ENCODE measurements around the gene CLIC2.
"Not testable (repeated sequence)": the region's sequence is repeated elsewhere in the genome, so short reads cannot be mapped to it uniquely, and the experiment has no call there.

The CLIC2 gene

DNA sequence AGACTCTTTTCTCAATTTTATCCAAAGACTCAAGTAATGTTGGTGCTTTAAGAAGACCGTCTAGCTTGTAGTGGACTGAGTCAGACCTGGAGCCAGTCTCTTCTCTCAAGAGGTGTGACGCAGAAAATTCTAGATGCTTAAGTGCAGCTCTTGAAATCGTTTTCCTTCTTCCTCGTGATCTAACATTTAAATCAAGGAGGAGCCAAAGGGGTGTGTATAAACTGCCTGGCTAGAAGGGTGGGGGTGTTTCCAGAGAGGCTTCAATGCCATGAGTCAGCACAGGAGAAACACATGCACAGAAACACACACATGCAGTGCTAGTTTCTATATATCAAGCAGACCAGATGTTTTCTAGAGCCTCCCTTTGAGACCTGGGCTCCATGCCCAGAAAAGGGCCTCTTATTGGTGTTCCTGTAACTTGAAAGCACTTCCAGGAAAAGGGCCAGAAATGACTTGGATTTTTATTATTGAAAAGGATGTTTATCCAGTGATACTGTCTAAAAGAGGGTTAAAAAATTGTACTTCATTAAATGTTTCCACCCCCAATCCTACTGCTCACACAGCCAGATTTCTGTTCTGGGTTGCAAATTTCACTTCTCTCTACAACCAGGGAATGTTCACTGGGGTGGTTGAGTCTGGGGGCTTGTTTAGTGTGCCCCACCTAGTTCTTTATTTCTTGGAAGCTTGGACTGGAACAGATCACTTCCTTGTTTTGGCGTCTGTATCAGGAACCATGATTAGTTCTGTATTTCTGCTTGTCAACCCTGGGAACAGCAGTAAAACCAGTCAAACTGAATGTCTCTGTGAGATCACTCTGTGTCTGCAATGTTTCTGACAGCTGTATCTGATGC lies at the start of gene CLIC2:
TSS of gene CLIC2 (minus strand) at position 129 of the 851 bp plus-strand sequence. CDS start 187 bp downstream, outside the sequence.
- peak; percentile 18 for DNase-seq (ENCODE audit: low read depth, low spot score)

DNA sequence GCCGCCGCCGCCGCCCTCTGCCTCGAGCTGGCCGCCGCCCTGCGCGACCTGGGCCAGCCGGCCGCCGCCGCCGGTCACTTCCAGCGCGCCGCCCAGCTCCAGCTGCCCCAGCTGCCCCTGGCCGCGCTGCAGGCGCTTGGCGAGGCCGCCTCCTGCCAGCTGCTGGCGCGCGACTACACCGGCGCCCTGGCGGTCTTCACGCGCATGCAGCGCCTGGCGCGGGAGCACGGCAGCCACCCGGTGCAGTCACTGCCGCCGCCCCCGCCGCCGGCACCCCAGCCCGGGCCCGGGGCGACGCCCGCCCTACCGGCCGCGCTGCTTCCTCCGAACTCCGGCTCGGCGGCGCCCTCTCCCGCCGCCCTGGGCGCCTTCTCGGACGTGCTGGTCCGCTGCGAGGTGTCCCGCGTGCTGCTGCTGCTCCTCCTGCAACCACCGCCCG lies 48.1 kb upstream of the CLIC2 start:
- DNase-seq (ENCODE audit: low read depth, low spot score): not testable (repeated sequence)

DNA sequence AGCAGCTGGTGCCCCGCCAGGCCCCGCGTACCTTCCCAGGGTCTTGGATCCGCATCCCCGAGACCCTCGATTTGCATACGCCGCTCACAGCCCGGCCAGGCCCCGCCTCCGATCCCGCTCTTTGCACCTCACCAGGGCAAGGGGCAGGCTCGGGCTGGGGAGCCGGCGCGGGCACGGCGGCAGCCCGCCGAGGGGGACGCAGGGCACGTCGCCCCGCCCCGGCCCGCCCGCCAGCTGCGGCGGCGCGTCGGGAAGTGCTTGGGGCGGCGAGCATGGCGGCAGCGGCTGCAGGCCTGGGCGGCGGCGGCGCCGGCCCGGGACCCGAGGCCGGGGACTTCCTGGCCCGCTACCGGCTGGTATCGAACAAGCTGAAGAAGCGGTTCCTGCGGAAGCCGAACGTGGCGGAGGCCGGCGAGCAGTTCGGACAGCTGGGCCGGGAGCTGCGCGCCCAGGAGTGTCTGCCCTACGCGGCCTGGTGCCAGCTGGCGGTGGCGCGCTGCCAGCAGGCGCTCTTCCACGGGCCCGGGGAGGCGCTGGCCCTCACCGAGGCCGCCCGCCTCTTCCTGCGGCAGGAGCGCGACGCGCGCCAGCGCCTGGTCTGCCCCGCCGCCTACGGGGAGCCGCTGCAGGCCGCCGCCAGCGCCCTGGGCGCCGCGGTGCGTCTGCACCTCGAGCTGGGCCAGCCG lies 47.6 kb upstream of the CLIC2 start, which contains the start of gene F8A2:
TSS of gene F8A2 (plus strand) at position 253 of the 686 bp plus-strand sequence. CDS start at position 273, 20 bp downstream.
- not testable (repeated sequence) for DNase-seq (ENCODE audit: low read depth, low spot score)

DNA sequence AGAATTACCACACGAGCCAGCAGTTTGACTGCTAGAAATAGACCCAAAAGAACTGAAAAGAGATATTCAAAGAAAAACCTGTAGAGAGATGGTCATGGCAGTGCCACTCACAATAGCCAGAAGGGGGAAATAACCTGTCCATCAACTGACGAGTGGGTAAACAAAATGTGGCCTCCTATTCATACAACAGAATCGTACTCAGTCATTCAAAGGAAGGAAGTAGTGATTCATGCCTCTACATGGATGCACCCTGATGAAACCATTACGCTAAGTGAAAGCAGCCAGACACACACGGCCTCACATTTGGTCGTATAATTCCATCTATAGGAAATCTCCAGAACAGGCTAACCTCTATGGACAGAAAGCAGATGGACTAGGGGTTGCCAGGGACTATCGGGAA lies 45.4 kb upstream of the CLIC2 start:
- not testable (repeated sequence) for DNase-seq (ENCODE audit: low read depth, low spot score)

DNA sequence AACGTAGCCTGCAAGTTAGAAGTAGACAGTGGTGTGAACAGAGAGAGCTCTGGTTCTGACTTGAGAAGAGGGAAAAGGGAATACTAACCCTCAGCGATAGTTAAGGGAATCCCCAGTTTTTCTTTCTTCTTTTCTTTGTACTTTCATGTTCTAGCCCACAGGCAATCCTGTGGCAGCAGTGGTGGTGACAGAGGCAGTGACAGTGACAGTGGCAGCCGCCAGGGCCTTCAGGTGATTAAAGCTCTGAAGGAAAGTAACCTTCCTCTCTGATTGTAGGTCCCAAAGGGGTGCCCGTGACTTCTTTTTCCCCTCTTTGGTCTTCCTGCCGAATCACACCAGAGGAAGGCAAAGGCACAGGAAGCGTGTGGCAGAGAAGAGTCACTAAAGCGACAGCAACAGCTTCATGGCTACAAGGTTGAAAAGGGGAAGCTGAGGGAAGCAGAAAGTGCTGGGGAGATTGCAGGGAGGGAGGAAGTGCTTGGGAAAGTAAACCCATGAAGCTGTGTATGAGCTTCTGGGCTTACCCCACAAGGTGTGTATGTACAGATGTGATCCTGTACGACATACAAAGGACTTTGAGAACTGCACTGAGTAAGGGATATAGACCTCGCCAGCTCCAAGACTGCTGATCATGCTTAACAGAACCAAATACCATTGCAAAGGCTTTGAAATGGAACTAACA lies 39.5 kb upstream of the CLIC2 start:
- DNase-seq (ENCODE audit: low read depth, low spot score): not testable (repeated sequence)

DNA sequence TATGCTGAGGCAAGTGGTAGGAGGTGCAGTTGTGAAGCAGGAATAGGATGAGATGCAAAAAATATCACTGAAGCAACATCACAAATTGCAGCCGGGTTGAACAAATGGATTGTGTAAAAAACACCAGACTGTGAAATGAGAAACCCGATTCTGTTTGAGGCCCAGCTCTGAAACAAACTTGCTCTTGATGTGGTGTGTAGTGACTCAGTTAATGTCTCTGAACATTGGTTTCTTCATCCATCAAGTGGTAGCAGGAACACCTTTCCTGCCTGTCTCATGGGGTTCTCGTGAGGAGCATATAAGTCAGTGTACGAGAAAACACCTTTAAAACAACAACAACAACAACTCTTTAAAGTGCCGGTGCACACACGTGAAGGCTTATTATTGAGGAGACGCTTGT lies 29.3 kb upstream of the CLIC2 start:
- not testable (repeated sequence) for DNase-seq (ENCODE audit: low read depth, low spot score)

DNA sequence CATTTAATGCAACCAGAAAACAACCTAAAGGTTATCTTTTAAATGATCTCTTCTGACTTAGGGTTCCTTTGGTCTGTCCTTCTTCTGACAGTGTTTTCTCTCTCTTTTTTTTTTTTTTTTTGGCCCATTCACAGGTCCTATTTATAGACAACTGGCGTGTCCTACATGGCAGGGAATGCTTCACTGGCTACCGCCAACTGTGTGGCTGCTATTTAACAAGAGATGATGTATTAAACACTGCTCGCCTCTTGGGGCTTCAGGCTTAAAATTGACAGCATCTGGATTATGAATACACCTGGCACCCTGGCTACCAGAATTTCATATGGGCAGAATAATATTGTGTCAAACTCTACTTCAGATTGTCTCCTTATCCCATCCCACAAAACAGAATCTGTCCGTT lies 15.0 kb upstream of the CLIC2 start:
- not testable (repeated sequence) for DNase-seq (ENCODE audit: low read depth, low spot score)

DNA sequence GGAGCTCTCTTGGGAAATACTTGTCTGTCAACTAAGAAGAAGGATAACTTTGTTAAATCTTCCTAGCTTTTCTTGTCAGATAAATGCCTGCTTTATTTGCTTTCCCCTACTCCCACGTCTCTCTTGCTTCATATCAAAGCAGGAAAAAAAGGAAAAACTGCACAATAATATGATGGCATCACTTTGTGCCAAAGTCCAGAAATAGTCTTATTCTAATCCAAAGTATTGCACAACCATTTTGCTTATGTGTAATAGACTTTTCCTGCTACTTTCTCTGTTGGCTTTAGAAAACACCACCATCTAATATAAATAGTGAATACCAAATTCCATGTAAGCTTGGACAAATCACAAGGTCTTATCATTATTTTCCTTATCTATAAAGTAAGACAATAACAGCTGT lies 11.3 kb upstream of the CLIC2 start:
- DNase-seq (ENCODE audit: low read depth, low spot score): not testable (repeated sequence)

DNA sequence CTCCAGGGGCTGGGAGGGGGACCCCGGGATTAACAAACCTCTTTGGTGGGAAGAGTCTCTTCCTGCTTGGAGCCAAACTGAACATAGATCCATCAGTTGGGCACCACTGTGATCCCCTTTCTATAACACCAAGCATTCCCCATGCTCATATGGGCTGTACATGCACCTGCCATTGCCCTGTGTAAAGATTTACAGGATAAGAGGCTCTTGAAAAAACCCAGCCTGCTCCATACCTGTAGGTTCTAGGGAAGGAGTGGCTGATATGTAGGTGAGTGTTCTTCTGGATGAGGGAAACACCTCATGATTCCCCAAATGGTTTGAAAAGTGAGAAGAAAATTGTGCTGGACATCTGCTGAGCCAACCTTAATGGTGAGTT lies 911 bp upstream of the CLIC2 start:
- DNase-seq (ENCODE audit: low read depth, low spot score): not testable (repeated sequence)

DNA sequence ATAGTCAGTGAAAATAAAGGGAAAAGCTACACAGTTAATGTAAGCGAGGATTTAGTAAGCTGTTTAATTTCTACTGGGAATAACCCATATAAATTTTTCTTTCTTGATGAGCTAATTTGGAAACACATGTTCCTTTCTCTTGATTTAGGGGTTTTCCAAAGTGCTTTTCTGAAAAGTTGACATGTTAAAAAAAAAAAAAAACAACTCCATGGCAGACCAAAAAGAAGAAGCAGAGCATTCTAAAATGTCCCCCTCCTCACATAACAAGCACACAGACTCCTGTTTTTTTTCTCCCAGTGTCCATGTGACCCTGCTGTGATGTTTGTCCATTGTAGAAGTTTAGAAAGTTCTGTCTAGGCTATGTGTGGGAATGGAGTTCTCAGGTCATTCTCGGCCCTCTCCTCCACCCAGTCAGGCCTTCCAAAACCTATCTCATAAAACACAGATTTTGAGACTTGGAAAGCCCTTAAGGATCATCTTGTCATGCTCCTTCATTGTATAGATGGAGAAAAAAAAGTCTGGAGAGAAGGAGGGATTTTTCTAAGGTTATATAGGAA lies 792 bp downstream of the CLIC2 start:
- DNase-seq (ENCODE audit: low read depth, low spot score): no peak

DNA sequence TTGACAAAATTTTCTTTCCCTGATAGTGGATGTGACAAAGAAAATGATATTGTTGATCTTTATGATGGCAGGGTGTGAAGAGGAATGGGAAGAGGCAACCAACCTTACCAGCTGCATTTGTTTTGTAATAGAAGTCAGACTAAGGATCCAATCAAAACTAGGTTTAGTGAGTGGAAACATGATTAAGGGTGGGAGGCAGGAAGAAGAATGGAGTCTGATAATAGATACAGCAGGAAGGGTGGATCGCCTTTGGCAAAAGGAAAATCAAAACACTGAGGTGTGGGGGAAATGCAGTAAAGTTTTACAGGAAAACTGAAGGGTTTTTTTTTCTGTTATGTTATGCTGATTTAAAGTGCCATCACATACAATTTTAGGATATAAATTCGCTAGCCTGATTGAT lies 3.4 kb downstream of the CLIC2 start:
- no peak for DNase-seq (ENCODE audit: low read depth, low spot score)

DNA sequence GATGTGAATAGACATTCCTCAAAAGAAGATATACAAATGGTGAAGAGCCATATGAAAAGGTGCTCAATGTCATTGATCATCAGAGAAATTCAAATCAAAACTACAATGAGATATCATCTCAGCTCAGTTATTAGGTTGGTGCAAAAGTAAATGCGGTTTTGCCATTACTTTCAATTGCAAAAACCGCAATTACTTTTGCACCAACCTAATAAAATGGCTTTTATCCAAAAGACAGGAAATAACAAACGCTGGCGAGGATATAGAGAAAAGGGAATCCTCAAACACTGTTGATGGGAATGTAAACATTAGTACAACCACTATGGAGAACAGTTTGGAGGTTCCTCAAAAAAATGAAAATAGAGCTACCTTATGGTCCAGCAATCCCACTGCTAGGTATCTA lies 5.1 kb downstream of the CLIC2 start:
- DNase-seq (ENCODE audit: low read depth, low spot score): no peak

DNA sequence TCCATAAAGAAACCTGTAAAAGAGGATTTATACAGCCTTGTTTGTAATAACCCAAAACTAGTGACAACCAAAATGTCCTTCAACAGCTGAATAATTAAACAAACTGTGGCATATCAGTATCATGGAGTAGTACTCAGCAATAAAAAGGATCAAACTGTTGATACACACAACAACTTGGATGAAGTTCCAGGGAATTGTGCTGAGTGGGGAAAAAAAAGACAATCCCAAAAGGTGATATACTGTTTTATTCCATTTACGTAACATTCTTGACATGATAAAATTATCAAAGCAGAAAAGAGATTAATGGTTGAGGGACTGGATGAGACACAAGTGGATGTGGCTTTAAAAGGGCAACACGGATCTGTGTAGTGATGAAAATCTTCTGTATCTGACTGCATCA lies 7.8 kb downstream of the CLIC2 start:
- DNase-seq (ENCODE audit: low read depth, low spot score): no peak

DNA sequence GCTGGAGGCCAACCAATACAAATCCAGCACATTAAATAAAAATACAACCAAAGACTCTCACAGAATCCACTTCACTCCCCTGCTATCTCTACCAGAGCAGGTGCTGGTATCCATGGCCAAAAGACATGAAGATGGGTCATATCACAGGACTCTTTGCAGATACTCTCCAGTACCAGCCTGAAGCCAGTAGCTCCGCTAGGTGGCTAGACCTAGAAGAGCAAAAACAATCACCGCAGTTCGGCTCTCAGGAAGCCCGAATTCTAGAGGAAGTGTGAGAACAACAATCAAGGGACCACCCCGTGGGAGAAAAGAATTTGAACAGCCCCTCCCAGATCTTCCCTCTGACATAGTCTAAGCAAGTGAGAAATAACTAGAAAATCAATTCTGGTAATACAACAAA lies 20.2 kb downstream of the CLIC2 start:
- no peak for DNase-seq (ENCODE audit: low read depth, low spot score)

DNA sequence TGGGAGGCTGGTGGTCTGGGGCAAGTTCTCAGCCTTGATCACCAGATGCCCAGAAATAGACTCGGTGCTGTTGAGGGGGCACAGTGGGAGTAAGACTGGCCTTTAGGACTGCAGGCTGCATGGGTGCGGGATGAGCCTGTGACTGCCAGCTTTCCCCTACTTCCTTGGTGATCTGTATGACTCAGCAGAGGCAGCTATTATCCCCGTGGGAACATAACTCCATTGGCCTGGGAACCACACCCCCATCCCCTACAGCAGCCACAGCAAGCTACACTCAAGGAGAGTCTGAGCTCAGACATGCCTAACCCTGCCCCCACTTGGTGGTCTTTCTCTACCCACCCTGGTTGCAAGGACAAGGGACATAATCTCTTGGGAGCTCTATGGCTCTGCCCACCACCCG lies 20.6 kb downstream of the CLIC2 start:
- no peak for DNase-seq (ENCODE audit: low read depth, low spot score)

DNA sequence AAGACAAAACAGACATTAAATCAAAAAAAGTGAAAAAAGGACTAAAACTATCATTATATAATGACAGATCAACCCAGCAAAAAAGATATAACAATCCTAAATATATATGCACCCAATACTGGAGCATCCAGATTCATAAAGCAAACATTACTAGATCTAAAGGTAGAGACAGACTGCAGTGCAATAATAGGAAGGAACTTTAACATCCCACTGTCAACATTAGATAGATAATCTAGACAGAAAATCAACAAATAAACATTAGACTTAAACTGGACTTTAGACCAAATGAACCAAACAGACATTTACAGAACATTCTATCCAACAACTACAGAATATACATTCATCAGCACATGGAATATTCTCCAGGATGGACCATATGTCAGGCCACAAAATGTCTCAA lies 40.6 kb downstream of the CLIC2 start:
- no peak for DNase-seq (ENCODE audit: low read depth, low spot score)

DNA sequence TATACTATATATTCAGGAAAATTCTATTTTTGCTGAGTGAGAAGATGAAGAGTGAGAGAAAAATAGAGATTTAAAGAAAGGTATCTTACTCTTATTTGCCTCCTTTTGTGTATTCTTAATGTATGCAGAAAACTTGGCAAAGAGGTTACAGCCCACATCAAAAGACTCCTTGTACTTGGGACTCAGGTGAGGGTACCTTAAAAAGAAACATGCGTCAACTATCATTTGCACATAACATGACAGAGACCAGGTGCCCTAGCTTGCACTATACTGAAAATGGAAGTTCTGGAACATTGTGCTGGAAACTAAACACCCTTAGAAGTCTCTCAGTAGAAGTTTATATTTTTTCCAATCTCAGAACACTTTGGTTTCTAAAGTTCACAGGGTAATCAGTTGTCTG lies 54.5 kb downstream of the CLIC2 start:
- no peak for DNase-seq (ENCODE audit: low read depth, low spot score)

DNA sequence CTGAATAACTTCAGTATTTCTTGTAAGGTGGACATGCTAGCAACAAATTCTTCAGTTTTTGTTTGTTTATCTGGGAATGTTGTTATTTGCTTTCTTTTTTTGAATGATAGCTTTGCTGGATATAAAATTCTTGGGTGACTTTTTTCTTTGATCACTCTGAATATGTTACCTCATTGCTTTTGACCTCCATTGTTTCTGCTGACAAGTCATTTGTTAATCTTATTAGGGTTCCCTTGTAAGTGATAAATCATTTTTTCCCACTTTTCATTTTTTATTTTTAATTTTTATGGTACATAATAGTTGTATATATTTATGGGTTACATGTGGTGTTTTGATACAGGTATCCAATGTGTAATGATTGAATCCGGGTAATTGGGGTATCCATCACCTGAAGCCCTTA lies 63.4 kb downstream of the CLIC2 start:
- DNase-seq (ENCODE audit: low read depth, low spot score): no peak

DNA sequence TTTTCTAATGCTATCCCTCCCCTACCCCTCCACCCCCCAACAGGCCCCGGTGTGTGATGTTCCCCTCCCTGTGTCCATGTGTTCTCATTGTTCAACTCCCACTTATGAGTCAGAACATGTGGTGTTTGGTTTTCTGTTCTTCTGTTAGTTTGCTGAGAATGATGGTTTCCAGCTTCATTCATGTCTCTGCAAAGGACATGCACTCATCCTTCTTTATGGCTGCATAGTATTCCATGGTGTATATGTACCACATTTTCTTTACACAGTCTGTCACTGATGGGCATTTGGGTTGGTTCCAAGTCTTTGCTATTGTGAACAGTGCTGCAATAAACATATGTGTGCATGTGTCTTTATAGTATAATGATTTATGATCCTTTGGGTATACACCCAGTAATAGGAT lies 66.4 kb downstream of the CLIC2 start:
- DNase-seq (ENCODE audit: low read depth, low spot score): not testable (repeated sequence)

DNA sequence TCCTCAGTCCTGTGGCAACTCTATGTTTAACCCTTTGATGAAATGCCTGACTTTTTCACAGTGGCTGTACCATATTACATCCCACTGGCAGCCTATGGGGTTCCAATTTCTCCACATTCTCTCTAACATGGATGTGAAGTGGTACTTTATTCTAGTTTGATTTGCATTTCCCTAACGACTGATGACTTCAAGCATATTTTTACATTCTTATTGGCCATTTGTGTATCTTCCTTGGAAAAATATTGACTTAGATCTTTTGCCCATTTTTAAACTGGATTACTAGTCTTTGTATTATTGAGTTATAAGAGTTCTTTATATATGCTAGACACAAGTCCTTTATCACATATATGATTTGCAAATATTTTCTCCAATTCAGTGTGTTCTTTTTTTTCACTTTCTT lies 68.0 kb downstream of the CLIC2 start:
- DNase-seq (ENCODE audit: low read depth, low spot score): no peak

DNA sequence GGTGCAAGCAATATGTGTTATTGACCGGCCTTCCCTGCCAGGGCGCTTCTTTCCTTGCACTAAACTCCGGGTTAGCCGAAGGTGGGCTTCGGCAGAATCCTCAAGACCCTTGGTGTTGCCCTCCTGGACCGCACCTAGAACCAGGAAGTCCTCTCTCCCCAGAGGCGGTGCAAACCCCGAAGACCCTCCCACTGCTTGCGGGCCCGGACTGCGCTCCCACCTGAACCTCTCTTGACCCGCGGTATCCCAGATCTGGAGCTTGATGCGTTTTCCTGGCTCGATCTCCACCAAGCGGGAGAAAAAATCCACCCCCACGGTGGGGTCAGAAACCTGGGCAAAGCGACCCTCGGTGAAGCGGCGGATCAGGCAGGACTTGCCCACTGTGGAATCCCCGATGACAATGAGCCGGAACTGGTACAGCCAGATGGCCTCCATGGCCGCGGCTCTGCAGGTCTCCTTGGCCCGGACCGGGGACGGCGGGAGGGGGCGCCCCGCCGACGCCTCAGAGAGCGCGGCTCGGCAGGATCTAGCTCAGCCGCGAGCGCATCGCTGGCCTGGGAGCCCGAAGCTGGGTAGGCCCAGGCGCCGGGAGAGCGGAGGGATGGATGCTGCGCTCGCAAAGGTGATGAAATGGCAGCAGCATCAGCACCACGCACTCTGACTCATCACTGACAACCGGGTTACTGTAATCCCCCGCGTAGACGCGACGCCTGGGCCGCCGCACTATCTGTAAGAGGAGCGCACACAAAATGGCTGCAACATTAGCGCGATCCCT lies 70.4 kb downstream of the CLIC2 start, which contains the start of gene RAB39B:
TSS of gene RAB39B (minus strand) at position 638 of the 775 bp plus-strand sequence. CDS start at position 435, 203 bp downstream.
- DNase-seq (ENCODE audit: low read depth, low spot score): peak; percentile 1
